HG02884 (cell line): ENCODE results near the gene RASA3.
"Not testable (repeated sequence)": the region's sequence is repeated elsewhere in the genome, so short reads cannot be mapped to it uniquely, and the experiment has no call there.

Experiments
- ATAC-seq: cut with Tn5 transposase; IDR thresholded peaks from one replicate; pipeline ENCODE4 v1.9.1; 2021; ENCODE audit warnings: mild to moderate bottlenecking, moderate library complexity; ENCODE audit not compliant: unreplicated experiment

RASA3 gene

GRCh38 chr13:114024603-114025404, 107.6 kb downstream of the RASA3 start:
- peak; percentile 64 for ATAC-seq

GRCh38 chr13:114023716-114024602, 108.5 kb downstream of the RASA3 start:
- ATAC-seq, result no peak

GRCh38 chr13:114022876-114023275, 109.5 kb downstream of the RASA3 start:
- no peak for ATAC-seq

- no peak for ATAC-seq
Measured at GRCh38 chr13:114022309-114022669, 110.1 kb downstream of the RASA3 start.

- no peak for ATAC-seq
Measured at GRCh38 chr13:114021464-114022308, 110.7 kb downstream of the RASA3 start.

GRCh38 chr13:114020750-114021463, 111.5 kb downstream of the RASA3 start:
- no peak for ATAC-seq

GRCh38 chr13:114020134-114020533, 112.3 kb downstream of the RASA3 start:
- not testable (repeated sequence) for ATAC-seq

GRCh38 chr13:114019367-114019766, 113.1 kb downstream of the RASA3 start:
- no peak for ATAC-seq

- no peak for ATAC-seq
Measured at GRCh38 chr13:114018461-114019055, 113.9 kb downstream of the RASA3 start.

- ATAC-seq, result no peak
Measured at GRCh38 chr13:114017966-114018365, 114.5 kb downstream of the RASA3 start.

GRCh38 chr13:114017028-114017630, 115.3 kb downstream of the RASA3 start:
- no peak for ATAC-seq

- ATAC-seq, result no peak
Measured at GRCh38 chr13:114016321-114017027, 115.9 kb downstream of the RASA3 start.

- ATAC-seq, result no peak
Measured at GRCh38 chr13:114015969-114016295, 116.5 kb downstream of the RASA3 start.

- no peak for ATAC-seq
Measured at GRCh38 chr13:114015111-114015968, 117.1 kb downstream of the RASA3 start.

- no peak for ATAC-seq
Measured at GRCh38 chr13:114013952-114014629, 118.3 kb downstream of the RASA3 start.

- no peak for ATAC-seq
Measured at GRCh38 chr13:114013336-114013735, 119.1 kb downstream of the RASA3 start.

GRCh38 chr13:114012921-114013320, 119.5 kb downstream of the RASA3 start:
- no peak for ATAC-seq

GRCh38 chr13:114012141-114012540, 120.3 kb downstream of the RASA3 start:
- ATAC-seq, result no peak
